Progenitor cell of endocrine pancreas (in vitro differentiated cells): ENCODE data around the gene FOXP1. TPM values are rescaled to one million over a fixed set of nuclear protein-coding genes. Genes with fewer than 3 reads are reported as not detected.

Experiments used
- DNase-seq: peaks from one replicate; pipeline ENCODE4 v3.0.0; 2021; ENCODE audit warnings: low spot score; ENCODE audit not compliant: unreplicated experiment
- H3K27ac Mint-ChIP-seq: 2 replicates; pipeline ENCODE4 v1.8.0; 2021; ENCODE audit warnings: mild to moderate bottlenecking, moderate library complexity, mixed read lengths
- H3K27me3 Mint-ChIP-seq: 2 replicates; pipeline ENCODE4 v1.8.0; 2021; ENCODE audit warnings: mixed read lengths
- H3K36me3 Mint-ChIP-seq: 2 replicates; pipeline ENCODE4 v1.8.0; 2022; ENCODE audit warnings: mixed read lengths; ENCODE audit not compliant: insufficient read depth
- H3K4me1 Mint-ChIP-seq: 2 replicates; pipeline ENCODE4 v1.8.0; 2021; ENCODE audit warnings: low read depth, mixed read lengths
- H3K4me3 Mint-ChIP-seq: 2 replicates; pipeline ENCODE4 v1.8.0; 2021; ENCODE audit warnings: low read depth, mild to moderate bottlenecking, moderate library complexity, mixed read lengths
- H3K9me3 Mint-ChIP-seq: 2 replicates; pipeline ENCODE4 v1.8.0; 2021; ENCODE audit warnings: low read depth, mixed read lengths
- CTCF ChIP-seq: fragments of 200-600 bp; sonication (generic); IDR thresholded peaks from one replicate; pipeline ENCODE4 v1.5.0; 2021; ENCODE audit warnings: antibody characterized with exemption, mild to moderate bottlenecking; ENCODE audit not compliant: unreplicated experiment
- total RNA-seq: library from RNA; stranded (reverse); gene quantifications from 2 replicates; pipeline ENCODE4 v1.2.1, GENCODE V29; 2021

Gene FOXP1
- total RNA-seq, 1 donor from 2014 or later, result 242 TPM

GRCh38 chr3:71461749-71462483 lies 121.6 kb downstream of the FOXP1 start:
- Mint-ChIP-seq H3K4me3 (no peak overlapping the region), H3K9me3 (no peaks in the 10 kb centered on the region), H3K36me3 (peaks cover 5% of the 10 kb centered on the region), H3K4me1 (peaks cover 23% of the 10 kb centered on the region), H3K27me3 (no peaks in the 10 kb centered on the region), H3K27ac (peak overlapping the region; percentile 12)
- DNase-seq, result no peak
- no peak for TF ChIP-seq CTCF

- Mint-ChIP-seq H3K27ac (no peak overlapping the region), H3K4me1 (peaks cover 25% of the 10 kb centered on the region), H3K27me3 (no peaks in the 10 kb centered on the region), H3K4me3 (no peak overlapping the region), H3K9me3 (no peaks in the 10 kb centered on the region), H3K36me3 (peaks cover 2% of the 10 kb centered on the region)
- no peak for DNase-seq
- TF ChIP-seq CTCF, result no peak
These were observed 122.4 kb downstream of the FOXP1 start for GRCh38 chr3:71461114-71461513.

GRCh38 chr3:71458895-71459294 lies 124.6 kb downstream of the FOXP1 start:
- H3K4me1 Mint-ChIP-seq, result peaks cover 43% of the 10 kb centered on the region
- H3K36me3 Mint-ChIP-seq, result peaks cover 2% of the 10 kb centered on the region
- H3K27ac Mint-ChIP-seq, result no peak overlapping the region
- no peak for TF ChIP-seq CTCF
- H3K27me3 Mint-ChIP-seq, result no peaks in the 10 kb centered on the region
- no peak for DNase-seq
- no peak overlapping the region for H3K4me3 Mint-ChIP-seq
- H3K9me3 Mint-ChIP-seq, result no peaks in the 10 kb centered on the region

GRCh38 chr3:71456826-71457225 lies 126.7 kb downstream of the FOXP1 start:
- Mint-ChIP-seq H3K4me1 (peaks cover 57% of the 10 kb centered on the region), H3K9me3 (no peaks in the 10 kb centered on the region), H3K27me3 (no peaks in the 10 kb centered on the region), H3K27ac (peak overlapping the region; percentile 29), H3K36me3 (no peaks in the 10 kb centered on the region), H3K4me3 (no peak overlapping the region)
- no peak for TF ChIP-seq CTCF
- no peak for DNase-seq

GRCh38 chr3:71456156-71456555 lies 127.4 kb downstream of the FOXP1 start:
- H3K9me3 Mint-ChIP-seq, result no peaks in the 10 kb centered on the region
- peaks cover 63% of the 10 kb centered on the region for H3K4me1 Mint-ChIP-seq
- no peaks in the 10 kb centered on the region for H3K27me3 Mint-ChIP-seq
- no peak overlapping the region for H3K4me3 Mint-ChIP-seq
- TF ChIP-seq CTCF, result no peak
- H3K36me3 Mint-ChIP-seq, result no peaks in the 10 kb centered on the region
- peak overlapping the region; percentile 9 for H3K27ac Mint-ChIP-seq
- DNase-seq, result no peak
